ENCODE measurements around the gene TASP1. TPM values are rescaled to one million over a fixed set of nuclear protein-coding genes. Genes with fewer than 3 reads are reported as not detected.
"Not testable (repeated sequence)": the region's sequence is repeated elsewhere in the genome, so short reads cannot be mapped to it uniquely, and the experiment has no call there.

TASP1 gene
- total and polyA plus RNA-seq, 10 of the 15 experiments (the other 5 are each of a cell fraction or from before 2014, with no cell fraction given) = 7.4 to 17.8 (median 10.5) TPM

DNA sequence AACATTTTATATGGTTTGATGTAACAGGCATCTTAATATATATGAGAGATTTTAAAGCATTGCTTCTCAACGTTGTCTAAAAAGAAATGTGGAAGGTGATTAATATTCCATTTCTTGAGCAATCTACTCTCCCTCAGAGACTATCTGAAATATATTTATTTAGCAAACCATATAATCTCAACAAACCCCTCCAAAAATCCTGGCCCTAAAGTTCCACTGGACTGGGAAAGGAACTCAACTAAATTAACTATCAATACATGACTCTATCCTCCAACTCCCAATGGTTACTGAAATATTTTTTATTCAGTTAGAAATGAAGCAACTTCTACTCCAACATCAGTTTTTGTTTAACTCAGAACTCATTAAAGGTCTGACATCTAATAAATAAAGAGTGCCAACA, 6.3 kb downstream of the TASP1 start (continued):
- TF ChIP-seq, protein P1, sequence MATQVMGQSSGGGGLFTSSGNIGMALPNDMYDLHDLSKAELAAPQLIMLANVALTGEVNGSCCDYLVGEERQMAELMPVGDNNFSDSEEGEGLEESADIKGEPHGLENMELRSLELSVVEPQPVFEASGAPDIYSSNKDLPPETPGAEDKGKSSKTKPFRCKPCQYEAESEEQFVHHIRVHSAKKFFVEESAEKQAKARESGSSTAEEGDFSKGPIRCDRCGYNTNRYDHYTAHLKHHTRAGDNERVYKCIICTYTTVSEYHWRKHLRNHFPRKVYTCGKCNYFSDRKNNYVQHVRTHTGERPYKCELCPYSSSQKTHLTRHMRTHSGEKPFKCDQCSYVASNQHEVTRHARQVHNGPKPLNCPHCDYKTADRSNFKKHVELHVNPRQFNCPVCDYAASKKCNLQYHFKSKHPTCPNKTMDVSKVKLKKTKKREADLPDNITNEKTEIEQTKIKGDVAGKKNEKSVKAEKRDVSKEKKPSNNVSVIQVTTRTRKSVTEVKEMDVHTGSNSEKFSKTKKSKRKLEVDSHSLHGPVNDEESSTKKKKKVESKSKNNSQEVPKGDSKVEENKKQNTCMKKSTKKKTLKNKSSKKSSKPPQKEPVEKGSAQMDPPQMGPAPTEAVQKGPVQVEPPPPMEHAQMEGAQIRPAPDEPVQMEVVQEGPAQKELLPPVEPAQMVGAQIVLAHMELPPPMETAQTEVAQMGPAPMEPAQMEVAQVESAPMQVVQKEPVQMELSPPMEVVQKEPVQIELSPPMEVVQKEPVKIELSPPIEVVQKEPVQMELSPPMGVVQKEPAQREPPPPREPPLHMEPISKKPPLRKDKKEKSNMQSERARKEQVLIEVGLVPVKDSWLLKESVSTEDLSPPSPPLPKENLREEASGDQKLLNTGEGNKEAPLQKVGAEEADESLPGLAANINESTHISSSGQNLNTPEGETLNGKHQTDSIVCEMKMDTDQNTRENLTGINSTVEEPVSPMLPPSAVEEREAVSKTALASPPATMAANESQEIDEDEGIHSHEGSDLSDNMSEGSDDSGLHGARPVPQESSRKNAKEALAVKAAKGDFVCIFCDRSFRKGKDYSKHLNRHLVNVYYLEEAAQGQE (IDR thresholded peaks at IDR 0.05; ENCODE audit: low read depth, low read length) = no peak
- TF ChIP-seq EZH2 (IDR thresholded peaks at IDR 0.05; ENCODE audit: borderline replicate concordance, control insufficient read depth, low read depth, low read length) (no peak), SRF (IDR thresholded peaks at IDR 0.05; ENCODE audit: low read depth in 2 of 2, low read length in 2 of 2) (no peak), CREB1 (IDR thresholded peaks at IDR 0.05; ENCODE audit: low read depth) (no peak), BACH1 (IDR thresholded peaks at IDR 0.05; ENCODE audit: borderline replicate concordance) (no peak), BRCA1 (IDR thresholded peaks at IDR 0.05; ENCODE audit: low read depth, low read length) (no peak)
- TF ChIP-seq, protein P2, sequence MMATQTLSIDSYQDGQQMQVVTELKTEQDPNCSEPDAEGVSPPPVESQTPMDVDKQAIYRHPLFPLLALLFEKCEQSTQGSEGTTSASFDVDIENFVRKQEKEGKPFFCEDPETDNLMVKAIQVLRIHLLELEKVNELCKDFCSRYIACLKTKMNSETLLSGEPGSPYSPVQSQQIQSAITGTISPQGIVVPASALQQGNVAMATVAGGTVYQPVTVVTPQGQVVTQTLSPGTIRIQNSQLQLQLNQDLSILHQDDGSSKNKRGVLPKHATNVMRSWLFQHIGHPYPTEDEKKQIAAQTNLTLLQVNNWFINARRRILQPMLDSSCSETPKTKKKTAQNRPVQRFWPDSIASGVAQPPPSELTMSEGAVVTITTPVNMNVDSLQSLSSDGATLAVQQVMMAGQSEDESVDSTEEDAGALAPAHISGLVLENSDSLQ (IDR thresholded peaks at IDR 0.05) = no peak
- TF ChIP-seq, protein P3, sequence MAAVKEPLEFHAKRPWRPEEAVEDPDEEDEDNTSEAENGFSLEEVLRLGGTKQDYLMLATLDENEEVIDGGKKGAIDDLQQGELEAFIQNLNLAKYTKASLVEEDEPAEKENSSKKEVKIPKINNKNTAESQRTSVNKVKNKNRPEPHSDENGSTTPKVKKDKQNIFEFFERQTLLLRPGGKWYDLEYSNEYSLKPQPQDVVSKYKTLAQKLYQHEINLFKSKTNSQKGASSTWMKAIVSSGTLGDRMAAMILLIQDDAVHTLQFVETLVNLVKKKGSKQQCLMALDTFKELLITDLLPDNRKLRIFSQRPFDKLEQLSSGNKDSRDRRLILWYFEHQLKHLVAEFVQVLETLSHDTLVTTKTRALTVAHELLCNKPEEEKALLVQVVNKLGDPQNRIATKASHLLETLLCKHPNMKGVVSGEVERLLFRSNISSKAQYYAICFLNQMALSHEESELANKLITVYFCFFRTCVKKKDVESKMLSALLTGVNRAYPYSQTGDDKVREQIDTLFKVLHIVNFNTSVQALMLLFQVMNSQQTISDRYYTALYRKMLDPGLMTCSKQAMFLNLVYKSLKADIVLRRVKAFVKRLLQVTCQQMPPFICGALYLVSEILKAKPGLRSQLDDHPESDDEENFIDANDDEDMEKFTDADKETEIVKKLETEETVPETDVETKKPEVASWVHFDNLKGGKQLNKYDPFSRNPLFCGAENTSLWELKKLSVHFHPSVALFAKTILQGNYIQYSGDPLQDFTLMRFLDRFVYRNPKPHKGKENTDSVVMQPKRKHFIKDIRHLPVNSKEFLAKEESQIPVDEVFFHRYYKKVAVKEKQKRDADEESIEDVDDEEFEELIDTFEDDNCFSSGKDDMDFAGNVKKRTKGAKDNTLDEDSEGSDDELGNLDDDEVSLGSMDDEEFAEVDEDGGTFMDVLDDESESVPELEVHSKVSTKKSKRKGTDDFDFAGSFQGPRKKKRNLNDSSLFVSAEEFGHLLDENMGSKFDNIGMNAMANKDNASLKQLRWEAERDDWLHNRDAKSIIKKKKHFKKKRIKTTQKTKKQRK (IDR thresholded peaks at IDR 0.05; ENCODE audit: low read depth, low read length) = no peak

DNA sequence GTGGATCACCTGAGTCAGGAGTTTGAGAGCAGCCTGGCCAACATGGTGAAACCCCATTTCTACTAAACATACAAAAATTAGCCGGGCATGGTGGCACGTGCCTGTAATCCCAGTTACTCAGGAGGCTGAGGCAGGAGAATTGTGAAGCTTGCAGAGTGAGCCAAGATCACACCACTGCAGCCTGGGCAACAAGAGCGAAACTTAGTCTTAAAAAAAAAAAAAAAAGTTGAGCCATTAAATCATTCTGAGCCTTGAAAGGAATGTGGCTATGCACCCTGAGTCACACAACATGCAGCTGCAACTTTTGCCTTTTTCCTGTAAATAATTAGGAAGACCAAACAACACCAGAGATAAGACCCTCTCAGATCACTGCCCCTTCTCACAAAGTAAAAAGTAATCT, 11.2 kb downstream of the TASP1 start:
- CTCF ChIA-PET = interaction anchor here (1.6 kb wide), 1 partner anchor 17 kb away, joined by 5 read pairs; no protein-coding TSS in a partner anchor
- RAD21 ChIA-PET (ENCODE audit: unreplicated experiment); intact Hi-C loops (cut with micrococcal nuclease; ENCODE audit: unreplicated experiment): not testable (repeated sequence)

More for the DNA sequence above, 11.2 kb downstream of the TASP1 start:
- POLR2A ChIA-PET = interaction anchor here (0.6 kb wide), 1 partner anchor 16 kb away, joined by 6 read pairs; no protein-coding TSS in a partner anchor
- H4K20me1 ChIP-seq (ENCODE audit: control insufficient read depth, insufficient read depth); H3K9ac ChIP-seq (ENCODE audit: control insufficient read depth, insufficient read depth, low read length); ATAC-seq; H3K4me3 ChIP-seq; DNase-seq (ENCODE audit: low read depth, low spot score); H3K36me3 ChIP-seq (ENCODE audit: control insufficient read depth in 2 of 2, insufficient read depth in 2 of 2, low read length in 1 of 2); H3K9me3 ChIP-seq (replicated peaks; ENCODE audit: control insufficient read depth, insufficient read depth, low read length); SMC1A ChIA-PET (ENCODE audit: uncharacterized antibody, unreplicated experiment); BruUV-seq (replicated peaks); in situ Hi-C loops (cut with MboI); H3K27me3 ChIP-seq (replicated peaks in 1 of 2; ENCODE audit: control insufficient read depth in 2 of 2, insufficient read depth in 2 of 2, low read length in 1 of 2); H2AFZ ChIP-seq (ENCODE audit: control insufficient read depth, low read depth, low read length); H3K79me2 ChIP-seq (ENCODE audit: control insufficient read depth, insufficient read depth, low read length); H3K4me2 ChIP-seq (ENCODE audit: control insufficient read depth, insufficient read depth); H3K27ac ChIP-seq (ENCODE audit: control insufficient read depth, insufficient read depth); H3K4me1 ChIP-seq (ENCODE audit: control insufficient read depth, insufficient read depth, low read length); FAIRE-seq: not testable (repeated sequence)
- 93% methylated on average over 2 of the region's 3 CpGs for WGBS (ENCODE audit: insufficient coverage, insufficient replicate concordance, low lambda C conversion rate, missing lambda C conversion rate)

Data from GM12878 (cell line).